GM10266 (cell line): ENCODE measurements around the gene CCDC24.

ENCODE experiments used
- DNase-seq: peaks from one replicate; pipeline ENCODE4 v3.0.0; 2012; ENCODE audit errors: extremely low spot score
- TF ChIP-seq, protein P1 (sequence below): IDR thresholded peaks from 2 replicates; pipeline ENCODE4 v1.5.1; 2012; ENCODE audit warnings: mild to moderate bottlenecking, low read depth; ENCODE audit not compliant: control insufficient read depth, insufficient read depth; ENCODE audit errors: missing control alignments

Gene CCDC24

DNA sequence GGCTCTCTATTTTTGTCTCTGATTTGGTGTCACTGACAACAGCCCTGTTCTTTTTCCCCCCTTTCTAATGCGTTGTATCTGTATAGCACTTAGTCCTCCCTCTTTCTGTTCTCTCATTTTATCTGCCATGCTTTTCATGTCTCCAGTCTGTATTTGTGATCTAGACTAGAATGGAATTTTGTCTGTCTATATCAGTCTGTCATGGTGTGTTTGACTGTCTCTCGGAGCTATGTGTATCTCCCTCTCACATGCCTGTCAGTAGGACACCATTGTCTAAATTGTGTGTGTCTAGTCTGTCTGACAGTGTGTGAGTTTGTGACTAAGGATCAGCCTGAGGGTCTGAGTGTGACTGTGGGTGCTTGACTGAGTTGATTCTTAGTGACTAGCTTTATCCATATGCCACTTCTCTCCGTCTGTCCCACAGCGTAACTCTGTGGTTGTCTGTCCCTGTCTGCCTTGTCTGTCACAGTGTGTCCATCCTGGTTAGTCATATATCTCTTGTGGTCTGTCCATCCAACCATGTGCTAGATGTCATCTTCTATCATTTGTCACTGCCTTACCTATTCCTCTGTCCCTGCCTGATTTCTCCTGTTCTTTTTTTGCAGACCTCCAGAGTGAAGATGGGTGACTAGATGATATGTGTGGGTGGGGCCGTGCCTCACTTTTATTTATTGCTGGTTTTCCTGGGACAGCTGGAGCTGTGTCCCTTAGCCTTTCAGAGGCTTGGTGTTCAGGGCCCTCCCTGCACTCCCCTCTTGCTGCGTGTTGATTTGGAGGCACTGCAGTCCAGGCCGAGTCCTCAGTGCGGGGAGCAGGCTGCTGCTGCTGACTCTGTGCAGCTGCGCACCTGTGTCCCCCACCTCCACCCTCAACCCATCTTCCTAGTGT lies 13.8 kb upstream of the CCDC24 start:
- DNase-seq = no peak
- TF ChIP-seq, protein P1, sequence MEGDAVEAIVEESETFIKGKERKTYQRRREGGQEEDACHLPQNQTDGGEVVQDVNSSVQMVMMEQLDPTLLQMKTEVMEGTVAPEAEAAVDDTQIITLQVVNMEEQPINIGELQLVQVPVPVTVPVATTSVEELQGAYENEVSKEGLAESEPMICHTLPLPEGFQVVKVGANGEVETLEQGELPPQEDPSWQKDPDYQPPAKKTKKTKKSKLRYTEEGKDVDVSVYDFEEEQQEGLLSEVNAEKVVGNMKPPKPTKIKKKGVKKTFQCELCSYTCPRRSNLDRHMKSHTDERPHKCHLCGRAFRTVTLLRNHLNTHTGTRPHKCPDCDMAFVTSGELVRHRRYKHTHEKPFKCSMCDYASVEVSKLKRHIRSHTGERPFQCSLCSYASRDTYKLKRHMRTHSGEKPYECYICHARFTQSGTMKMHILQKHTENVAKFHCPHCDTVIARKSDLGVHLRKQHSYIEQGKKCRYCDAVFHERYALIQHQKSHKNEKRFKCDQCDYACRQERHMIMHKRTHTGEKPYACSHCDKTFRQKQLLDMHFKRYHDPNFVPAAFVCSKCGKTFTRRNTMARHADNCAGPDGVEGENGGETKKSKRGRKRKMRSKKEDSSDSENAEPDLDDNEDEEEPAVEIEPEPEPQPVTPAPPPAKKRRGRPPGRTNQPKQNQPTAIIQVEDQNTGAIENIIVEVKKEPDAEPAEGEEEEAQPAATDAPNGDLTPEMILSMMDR = no peak

DNA sequence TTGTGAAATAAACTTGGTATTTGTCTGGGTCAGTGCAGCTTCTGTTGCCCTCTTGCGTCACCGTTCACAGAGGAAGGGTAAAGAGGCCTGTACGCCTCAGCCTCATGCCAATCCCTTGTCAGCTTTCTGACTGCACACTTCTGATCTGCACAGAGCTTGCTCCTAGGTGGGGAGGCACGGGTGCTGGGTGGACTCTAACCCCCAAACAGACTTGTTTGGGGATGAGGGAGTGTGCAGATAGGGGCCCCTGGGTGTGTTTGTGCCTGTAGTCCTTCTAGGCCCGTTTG lies 13.2 kb upstream of the CCDC24 start:
- TF ChIP-seq, protein P1 = no peak
- no peak for DNase-seq

DNA sequence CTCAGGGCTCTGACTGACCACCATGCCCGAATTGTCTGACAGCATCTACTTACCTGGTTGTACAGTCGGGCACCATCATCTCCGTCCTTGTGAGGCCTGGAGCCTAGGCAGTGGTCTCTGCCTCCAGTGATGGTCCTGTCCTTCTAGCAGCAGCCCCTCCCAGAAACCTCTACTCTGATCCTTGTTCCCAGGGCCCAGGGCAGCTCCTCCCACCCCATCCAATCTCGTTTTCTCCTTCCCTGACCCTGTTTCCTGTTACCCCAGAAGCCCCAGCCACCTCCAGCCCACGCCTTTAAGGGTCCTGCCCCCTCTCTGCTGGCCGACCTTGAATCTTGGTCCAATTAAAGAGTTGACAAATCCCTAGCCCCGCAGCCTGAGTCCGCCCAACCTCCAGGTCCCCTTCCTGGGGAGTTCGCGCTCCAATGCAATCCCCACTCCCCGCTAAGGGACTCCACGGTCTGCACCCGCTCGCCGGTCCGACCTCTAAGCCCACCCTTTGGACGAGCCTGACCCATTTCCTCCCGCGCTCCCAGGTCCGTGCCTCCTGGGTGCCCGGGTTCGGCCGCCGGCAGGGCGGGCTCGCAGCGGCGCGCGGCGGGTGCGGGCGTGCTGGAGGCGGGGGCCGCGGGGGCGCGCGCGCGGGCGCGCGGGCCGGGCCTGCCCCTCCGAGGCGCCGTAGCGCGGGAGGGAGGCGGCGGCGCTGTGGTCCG lies 12.7 kb upstream of the CCDC24 start, which contains the start of gene B4GALT2:
Gene B4GALT2 (plus strand): TSS at position 660 of the 710 bp plus-strand sequence. CDS start 1,951 bp downstream, outside the sequence.
- TF ChIP-seq, protein P1 = no peak
- DNase-seq = peak; percentile 91

- no peak for DNase-seq
- TF ChIP-seq, protein P1 = no peak
Observed at GRCh38 chr1:43979261-43979527, 12.2 kb upstream of the CCDC24 start.

GRCh38 chr1:43979528-43980254 lies 11.7 kb upstream of the CCDC24 start:
- DNase-seq = peak; percentile 74
- TF ChIP-seq, protein P1 = no peak

DNA sequence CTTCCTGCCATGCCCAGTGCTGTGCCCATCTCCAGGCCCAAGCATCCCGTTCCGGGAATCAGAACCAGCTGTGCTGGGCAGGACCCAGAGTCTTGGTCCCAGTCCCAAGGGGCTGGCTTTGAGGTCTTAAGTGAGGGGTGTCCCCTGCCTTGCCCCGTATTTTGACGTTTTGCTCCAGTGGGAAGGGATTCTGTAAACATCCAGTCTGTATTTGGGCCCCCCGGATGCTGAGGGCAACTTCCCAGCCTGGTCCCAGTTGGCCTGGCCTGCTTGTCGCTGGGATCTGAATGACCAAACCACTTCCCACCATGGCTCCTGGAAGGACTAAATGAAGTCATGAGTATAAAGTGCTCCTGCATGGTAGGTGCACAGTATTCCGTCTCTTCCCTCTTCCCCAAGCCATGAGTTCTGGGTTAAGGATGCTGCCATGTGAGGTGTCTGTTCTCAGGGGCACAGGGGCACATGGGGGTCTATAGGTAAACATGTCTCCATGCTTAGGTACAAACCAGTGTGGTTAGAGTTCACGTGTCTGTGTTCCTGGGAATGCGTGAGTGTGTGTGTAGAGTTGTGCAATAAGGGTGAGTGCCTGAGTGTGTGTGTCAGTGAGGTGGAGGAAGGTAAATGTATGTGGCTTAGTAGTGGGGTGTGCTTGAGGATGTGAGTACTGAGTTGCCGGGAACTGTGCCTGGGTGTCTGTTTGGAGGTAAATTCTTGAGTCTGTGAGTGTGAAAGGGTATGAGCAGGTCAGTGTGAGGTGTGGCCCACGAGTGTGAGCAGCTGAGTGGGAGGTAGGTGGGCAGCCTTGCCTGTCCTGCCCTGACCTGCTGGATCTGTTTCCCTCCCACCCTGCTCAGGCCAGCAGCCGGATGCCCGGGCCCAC lies 10.9 kb upstream of the CCDC24 start:
- no peak for DNase-seq
- TF ChIP-seq, protein P1 = no peak
